GM21447 (cell line): ENCODE results near the gene TMEM260.
"Not testable (repeated sequence)": the region's sequence is repeated elsewhere in the genome, so short reads cannot be mapped to it uniquely, and the experiment has no call there.

Experiments
- ATAC-seq: cut with Tn5 transposase; IDR thresholded peaks from one replicate; pipeline ENCODE4 v1.9.1; 2021; ENCODE audit not compliant: unreplicated experiment

Gene TMEM260

DNA sequence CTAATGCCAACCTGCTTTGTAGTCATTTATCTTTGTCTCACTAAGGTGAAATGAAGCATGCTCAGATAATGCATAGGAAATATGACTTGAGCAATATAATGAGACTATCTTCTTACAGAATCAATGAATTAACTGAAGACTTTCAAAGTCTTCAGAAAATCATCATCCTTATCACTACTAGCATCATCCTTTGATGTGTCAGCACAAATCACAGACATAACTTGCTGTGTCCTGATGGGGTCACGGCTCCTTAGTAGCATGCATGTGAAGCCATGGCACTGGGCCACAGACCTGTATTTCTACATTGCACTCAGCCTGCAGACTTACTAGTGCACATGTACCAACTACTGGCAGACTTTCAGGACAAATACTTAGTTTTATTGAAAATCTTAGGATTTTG, 18.9 kb downstream of the TMEM260 start:
- no peak for ATAC-seq

DNA sequence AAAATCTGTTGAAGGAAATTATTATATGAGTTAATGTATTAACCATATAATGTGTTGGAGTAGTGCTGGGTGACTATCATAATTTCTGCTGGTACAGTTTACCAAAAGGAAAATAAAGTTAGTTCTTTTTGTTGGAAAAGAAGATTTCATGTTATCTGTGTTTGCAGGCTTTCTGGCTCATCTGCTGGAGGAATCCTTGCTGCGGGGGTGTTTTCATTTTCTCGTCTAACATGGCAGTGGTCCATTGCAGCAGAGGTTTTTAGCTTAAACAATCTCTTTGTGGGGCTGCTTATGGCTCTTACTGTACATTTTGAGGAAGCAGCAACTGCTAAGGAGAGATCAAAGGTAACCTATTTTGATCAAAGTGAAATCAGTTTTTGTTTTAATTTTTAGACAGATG, 24.1 kb downstream of the TMEM260 start:
- no peak for ATAC-seq

DNA sequence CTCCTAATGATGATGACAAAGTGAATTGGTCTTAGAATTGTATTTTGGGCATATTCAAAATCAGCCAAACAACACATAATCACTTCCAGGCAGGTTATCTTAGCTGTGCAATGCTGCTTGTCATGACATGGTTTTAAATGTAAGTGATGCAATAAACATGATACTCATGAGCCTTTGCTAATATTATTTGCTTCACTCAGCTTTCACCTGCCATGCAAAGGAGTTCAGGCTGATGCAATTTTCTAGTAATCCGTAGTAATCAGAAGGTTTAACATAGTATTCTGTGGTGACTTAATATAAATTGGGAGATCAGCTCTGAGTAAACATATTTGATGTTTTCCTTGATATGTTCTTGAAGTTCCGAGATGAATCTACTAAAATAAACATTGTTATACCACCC, 29.1 kb downstream of the TMEM260 start:
- no peak for ATAC-seq

DNA sequence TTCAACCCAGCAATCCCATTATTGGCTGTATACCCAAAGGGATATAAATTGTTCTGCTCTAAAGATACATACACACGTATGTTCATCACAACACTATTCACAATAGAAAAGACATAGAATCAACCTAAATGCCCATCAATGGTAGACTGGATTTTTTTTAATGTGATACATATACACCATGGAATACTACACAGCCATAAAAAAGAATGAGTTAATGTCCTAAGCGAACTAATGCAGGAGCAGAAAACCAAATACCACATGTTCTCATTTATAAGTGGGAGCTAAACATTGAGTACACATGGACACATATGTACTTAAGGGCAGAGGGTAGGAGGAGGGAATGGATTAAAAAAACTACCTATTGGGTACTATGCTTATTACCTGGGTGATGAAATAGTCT, 32.1 kb downstream of the TMEM260 start:
- not testable (repeated sequence) for ATAC-seq

DNA sequence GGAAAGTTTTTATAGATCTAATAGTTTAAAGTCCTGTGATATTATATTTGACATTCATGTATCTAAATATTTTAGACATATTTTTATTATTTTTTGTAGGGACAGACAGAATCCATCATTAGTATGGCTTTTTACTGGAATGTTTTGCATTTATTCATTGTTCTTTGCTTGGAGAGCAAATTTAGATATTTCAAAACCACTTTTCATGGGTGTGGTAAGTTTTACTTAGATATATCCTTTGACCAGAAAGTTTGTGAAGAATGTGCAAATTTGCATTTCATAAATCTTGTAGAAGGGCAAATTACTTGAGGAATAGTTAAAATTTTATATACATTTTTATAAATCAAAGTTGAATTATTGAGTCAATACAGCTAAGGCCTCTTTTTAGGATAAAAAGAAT, 37.5 kb downstream of the TMEM260 start:
- ATAC-seq: no peak

DNA sequence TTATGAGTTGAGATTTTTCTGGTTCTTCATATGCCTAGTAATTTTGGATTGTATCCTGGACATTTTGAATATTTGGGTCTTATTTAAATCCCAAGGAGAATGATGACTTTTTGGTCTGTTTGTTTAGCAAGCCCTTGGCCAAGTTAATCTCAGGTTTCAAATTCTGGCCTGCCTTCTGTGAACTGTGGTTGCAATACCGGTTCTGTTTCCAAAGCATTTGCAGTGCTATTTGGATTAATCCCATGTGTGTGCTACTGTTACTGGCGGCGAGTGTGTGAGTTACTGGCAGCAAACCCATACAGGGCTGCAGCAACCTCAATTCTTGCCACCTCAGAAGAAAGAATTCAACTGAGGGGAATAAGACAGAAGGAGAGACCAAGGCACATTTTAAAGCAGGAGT, 51.1 kb downstream of the TMEM260 start:
- ATAC-seq: no peak

DNA sequence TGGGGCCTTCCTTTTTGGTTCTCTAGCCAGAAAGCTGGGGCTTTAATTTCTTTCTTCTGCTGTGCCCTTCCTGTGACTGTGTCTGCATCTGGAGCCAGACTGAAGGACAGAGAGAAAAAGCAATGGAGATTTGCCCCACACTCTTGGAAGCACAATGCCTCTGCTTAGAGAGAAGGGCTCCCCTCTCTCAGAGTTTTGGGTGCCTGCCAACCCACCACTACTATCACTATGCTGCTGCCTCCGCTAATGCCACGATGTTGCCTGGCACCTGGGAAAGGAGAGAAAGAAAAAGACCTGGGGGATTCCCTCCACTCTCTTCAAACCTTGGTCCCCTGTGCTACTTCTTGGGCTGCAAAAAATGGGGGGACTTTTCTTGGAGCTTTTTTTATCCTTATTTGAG, 52.6 kb downstream of the TMEM260 start:
- no peak for ATAC-seq

DNA sequence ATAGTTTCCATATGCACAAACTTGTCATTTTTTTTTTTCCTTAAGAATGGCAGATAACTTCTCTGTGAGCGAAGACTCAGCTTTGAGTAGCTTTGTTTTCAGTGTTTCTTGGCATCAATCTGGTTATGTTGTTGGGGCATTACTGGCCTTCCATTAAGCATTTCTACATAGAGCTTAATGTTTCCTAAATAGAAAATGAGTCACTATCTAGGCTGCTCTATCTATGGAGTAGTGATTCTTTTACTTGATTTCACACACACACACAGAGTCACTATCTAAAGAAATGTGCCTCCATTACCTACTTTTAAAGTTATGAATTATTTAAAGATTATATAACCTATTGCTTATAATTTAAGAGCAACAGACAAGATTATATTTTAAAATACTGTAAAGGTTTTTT, 53.9 kb downstream of the TMEM260 start:
- ATAC-seq: no peak

DNA sequence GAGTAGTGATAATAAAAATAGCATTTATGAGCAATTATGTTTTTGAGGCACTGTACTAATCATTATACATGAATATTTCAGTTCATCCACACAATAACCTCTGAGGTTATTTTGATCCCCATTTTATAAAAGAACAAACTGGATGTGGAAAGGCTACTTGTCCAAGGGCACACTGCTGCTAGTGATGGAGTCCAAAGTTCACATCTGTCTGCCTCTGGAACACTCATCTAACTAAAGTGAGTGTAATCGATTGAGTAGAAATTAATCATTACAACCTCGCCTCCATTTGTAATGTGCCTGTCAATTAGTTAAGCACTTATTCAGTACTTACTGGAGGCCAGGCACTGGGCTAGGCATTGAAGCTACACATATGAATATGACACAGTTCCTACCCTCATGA, 55.4 kb downstream of the TMEM260 start:
- ATAC-seq: no peak

DNA sequence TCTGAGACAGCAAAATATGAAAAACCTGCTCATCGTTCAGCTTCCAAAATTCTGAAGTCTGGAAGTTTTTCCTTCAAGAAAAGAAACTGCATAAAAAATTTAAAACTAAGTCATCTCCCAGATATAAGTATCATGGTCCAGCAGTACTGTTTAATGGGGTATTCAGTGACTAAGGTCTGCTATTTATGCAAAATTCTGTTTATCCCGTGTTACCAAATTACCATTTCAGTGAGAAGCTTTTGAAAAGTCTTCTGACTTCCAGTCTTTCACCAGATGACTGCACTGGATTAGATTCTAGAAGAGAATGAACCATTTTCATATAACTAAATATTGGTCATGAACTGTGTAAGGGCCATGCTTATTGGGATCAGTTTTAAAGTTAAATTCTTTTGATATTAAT, 67.9 kb downstream of the TMEM260 start:
- no peak for ATAC-seq

DNA sequence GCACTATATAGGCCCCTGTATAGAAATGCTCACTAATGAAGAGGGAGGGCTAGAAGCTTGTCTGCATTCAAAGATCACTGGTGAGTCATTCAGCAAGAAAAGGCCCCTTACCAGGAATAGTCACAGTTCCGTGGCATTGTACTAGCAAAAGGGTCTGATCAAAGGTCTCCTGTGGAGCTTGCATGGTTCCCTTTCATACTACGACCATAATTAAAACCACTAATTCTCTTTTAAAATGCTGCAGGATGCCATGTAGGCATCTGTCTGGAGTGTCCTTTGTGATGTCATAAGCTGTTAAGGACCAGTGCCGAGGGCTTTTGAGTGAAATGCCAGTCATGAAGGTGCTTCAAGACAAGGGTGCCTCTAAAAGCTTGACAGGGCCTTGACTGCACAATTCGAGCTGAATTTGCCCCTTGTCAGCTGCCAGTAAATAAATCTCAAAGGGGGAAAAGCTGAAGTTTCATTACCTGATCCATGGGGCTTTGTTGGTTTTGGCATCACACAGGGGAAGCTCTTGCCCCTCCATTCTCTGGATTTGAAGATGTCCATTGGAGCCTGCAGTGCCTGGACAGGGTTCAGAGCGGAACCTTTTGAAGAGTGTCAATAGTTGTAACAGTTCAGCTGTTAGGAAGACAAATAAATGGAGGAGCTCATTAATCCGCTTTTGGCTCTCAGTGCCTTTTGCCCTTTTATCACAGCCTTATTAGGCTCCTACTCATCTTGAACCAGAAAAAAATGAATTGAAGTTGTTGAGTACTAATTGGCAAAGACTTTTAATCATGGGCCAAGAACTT, 69.1 kb downstream of the TMEM260 start:
- ATAC-seq: no peak

DNA sequence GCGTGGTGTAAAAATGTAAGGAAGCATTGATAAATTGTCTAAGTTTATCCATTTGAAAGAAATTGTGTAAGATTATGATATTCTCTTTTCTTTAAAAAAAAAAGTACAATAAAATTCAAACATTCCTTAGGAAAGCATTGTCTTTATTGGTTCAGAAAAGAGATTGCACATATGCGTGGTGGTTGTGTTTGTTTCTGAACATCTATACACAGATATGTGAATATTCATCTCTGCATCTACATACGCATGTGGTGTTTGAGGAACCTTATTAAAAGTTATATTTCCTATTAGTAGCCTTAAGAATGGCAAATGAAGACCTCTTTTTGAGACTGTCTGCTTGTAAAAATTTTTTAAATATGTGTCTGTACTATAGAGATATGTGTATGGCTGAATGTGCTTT, 69.8 kb downstream of the TMEM260 start:
- no peak for ATAC-seq

DNA sequence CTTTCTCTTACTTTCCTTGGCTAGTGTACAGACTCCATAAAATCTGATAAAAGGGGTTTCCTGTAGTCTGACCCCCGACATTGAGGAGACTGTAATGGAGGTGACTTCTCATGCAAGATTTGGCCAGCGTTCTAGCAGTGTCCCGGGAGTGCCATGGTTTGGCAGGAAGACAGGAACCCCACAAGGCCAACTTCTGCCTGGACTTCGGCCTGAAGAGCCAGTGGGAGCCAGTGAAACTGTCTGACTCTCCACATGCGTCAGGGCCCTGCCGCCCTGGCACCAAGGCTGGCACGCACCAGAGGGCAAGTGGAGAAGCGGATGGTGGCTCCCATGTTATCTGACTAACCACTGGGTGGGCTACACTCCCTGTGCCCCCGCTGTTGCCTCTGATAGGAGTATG, 70.5 kb downstream of the TMEM260 start:
- ATAC-seq: no peak

DNA sequence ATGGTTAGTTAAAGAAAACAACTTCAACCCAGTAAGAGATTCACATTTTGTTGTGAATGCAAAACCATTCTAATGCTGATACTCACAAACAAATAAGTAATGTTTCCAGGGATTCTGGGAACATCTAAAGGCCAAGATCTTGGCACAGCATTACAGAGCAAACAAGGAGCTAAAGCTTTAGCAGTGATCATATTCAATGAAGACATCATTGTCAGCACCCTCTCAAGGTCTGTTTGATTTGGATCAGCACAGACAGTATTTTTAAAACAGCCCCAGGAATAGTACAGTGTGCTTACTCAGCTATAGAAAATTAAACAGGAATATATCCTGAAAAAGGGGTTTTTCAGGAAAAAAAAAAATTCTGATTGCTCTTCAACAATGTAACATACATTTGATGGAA, 71.4 kb downstream of the TMEM260 start:
- ATAC-seq: no peak

DNA sequence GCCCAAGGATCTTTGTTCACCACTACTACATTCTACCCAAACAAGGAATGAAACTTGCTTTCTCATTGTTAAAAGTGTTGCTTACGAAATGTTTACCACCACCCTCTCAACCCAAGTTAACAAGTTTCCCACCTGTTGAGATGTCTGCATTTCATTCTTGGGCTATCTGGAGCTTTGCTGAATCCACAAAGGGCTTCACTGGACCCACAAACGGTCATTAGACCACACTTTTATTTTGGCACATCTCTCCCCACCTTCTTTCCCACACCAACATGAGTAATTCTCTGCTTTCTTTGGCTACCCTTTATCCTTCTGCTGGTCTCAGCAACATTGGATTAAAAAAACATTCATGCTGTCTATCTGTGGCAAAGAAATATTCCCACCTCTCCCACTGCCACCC, 78.0 kb downstream of the TMEM260 start:
- ATAC-seq: no peak

DNA sequence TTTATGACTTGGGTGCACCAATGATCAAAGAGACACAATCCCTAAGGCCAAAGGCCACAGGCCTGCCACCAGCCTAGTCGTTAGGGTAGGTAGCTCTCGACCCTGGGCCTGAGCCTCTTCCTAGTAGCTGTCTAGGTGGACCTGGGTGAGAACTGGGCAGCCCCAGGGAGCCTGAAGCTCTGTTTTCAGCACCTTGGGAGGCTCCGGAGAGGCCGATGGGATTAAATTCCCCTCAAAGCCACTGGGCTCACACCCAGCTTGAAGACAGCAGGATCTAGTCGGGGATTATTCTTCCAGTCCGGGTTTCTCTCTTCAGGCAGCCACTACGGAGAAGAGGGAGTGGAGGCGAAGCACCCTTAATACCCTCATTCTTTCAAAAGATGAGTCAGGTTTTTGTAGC, 79.8 kb downstream of the TMEM260 start:
- no peak for ATAC-seq

DNA sequence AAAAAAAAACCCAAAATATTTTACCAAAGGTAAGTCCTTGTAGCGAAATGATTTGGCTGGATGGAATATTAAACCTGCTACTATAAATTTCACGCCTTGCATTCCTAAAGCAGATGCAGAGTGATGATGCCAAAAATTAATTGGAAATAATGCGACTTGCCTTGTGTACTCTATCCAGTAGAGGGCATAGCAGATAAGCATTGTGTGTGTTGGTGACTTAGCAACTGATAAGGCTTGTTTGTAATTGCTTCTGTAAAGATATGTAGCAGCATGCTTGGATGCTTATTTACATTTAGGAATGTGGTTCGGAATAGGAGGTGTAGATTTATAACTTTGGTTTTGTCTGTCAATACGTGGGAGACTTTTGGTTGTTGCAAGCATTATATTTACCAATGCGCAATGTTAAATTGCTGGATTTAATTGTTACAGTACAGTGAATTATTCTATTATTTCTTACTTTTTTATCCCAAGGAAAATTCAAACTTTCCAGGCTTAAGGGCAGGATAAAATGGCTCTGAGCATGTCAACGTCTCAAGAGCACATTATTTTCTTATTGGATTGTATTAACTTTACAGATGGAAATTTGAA, 80.5 kb downstream of the TMEM260 start:
- no peak for ATAC-seq

DNA sequence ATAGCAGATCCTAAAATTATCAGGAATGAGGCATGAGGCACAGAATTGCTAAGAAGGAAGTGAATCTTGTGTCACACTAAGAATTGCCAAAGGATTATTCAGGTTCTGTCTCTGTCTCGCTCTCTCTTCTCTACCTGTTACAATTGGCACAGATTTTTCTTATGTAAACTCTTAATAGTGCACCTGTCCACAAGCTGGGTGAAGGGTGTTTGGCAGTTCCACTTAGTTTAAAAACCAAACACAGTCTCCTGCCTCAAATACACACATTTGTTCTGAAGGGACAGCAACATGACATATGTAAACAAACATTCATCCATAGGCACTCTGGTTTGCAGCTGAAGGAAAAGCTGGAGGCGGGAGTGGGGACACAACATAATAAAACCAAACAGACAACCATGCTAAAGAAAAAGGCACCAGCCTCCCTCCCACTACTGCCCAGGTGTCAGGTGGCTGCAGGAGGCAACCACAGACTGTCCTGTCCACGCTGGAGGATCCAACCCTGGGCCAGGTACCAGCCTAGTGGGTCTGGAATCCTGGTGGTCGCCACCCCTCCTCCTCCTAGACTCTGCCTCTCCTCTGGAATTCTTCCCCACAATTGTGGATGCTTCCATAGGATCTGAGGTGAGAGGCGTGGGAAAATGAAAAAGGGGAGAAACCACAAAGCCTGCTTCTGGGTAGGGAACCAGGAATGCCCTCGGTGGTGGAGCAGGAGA, 81.2 kb downstream of the TMEM260 start:
- ATAC-seq: no peak

DNA sequence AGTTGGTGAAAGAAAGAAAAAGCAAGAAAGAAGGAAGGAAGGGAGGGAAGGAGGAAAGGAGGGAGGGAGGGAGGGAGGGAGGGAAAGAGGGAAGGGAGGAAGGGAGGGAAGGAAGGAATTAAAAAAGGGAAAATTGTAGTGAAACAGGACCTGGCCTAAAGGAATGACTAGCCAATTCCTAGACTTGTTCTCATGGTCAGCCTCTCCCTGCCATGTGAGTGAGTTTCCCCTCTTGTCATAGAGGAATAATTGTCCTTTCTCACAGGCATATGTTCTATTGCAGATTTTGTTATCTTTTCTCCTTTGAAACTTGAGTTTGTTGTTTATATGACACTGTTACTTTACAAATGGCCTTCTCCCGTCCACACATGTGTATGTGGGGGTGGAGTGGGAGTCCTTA, 81.9 kb downstream of the TMEM260 start:
- no peak for ATAC-seq

DNA sequence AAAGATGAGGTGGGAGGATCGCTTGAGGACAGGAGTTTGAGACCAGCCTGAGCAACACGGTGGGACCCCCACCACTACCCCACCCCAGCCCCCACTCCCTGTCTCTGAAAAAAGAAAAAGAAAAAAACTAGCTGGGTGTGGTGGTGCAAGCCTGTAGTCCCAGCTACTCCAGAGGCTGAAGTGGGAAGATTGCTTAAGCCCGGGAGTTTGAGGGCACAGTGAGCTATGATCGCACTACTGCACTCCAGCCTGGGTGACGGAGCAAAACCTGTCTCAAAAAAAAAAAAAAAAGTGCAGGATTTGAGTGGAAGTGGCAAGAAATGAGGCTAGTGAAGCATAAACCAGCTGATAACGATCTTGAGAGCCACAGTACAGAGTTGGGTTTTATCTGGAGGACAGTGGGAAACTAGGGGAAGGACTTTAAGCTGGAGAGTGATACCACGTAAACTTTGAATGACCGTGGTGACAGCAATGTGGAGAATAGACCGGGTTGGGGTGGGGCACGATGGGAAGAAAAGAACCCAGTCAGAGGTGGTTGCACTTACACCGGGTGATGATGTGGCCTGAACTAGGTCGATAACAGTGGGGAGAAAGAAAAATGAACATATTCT, 85.3 kb downstream of the TMEM260 start:
- no peak for ATAC-seq

DNA sequence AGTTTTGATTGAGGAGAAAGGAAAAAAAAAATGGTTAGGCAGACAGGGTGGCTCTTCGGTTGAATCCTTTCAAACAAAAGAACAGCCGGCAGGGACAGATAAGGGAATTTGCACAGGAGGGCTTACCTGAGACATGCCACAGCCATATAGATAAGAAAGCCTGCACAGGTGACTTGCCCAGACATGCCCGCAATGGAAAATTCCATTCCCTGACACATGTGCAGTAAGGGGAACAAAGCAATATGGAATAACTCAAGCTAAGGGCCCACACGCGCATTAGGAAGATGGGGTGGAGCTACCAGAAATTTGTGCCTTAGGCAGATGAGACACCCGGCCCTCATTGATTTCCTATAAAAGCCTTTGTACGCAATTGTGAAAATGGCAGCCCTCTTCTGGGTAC, 86.7 kb downstream of the TMEM260 start:
- ATAC-seq: no peak

DNA sequence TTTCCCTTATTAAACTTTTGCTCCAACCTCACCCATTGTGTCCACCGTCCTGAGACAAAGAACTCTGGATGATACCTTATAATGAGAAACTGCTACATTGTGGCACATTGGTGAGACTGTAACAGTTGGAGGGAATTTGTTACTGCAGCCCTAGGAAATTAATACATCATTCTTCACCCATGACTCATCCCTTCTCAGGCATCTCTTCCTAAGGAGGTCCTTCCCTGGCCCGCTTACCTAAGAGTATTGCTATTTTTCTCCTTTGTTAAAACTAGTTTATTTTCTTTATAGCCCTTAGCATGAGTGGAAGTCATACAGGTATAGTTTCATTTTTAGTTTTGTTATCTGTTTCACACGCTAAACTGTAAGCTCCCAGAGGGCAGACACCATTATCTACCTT, 87.1 kb downstream of the TMEM260 start:
- ATAC-seq: no peak
